Stimulated activated CD8-positive, alpha-beta memory T cell treated with anti-CD3 and anti-CD28 coated beads, Interleukin-12 subunit alpha, Interleukin-12 subunit beta, amount 100 ng/mL, for 24 hours (primary cell): ENCODE data around the gene PIAS1.
"Not testable (repeated sequence)": the region's sequence is repeated elsewhere in the genome, so short reads cannot be mapped to it uniquely, and the experiment has no call there.

ENCODE experiments used
- DNase-seq: peaks from one replicate; pipeline ENCODE4 v3.0.0-alpha.2; 2020; ENCODE audit errors: extremely low read depth

The PIAS1 gene

DNA sequence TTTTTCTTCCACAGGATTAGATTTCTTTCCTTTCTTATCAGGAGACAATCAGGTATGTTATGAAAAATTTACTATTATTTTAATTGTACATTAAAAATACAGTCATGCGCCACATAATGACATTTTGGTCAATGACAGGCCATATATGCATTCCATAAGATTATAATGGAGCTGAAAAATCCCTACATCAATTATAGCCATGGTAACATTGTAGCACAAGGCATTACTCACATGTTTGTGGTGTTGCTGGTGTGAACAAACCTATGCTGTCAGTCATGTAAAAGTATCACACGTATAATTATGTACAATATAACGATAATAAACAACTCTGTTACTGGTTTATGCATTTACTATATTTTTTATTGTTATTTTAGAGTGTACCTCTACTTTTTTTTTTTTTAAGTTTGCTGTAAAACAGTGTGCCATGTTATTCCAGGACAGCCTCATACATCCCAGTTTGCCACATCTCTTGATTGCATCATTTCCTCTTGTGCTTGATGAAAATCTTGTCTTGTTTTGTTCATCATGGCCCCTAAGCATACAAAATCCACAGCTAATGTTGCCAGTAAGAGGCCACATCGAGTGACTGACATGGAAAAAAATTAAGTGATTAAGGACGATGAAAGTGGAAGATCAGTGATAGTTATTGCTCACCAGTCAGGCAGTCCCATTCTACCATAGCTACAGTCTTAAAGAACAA is 129.7 kb downstream of the PIAS1 start:
- no peak for DNase-seq

DNA sequence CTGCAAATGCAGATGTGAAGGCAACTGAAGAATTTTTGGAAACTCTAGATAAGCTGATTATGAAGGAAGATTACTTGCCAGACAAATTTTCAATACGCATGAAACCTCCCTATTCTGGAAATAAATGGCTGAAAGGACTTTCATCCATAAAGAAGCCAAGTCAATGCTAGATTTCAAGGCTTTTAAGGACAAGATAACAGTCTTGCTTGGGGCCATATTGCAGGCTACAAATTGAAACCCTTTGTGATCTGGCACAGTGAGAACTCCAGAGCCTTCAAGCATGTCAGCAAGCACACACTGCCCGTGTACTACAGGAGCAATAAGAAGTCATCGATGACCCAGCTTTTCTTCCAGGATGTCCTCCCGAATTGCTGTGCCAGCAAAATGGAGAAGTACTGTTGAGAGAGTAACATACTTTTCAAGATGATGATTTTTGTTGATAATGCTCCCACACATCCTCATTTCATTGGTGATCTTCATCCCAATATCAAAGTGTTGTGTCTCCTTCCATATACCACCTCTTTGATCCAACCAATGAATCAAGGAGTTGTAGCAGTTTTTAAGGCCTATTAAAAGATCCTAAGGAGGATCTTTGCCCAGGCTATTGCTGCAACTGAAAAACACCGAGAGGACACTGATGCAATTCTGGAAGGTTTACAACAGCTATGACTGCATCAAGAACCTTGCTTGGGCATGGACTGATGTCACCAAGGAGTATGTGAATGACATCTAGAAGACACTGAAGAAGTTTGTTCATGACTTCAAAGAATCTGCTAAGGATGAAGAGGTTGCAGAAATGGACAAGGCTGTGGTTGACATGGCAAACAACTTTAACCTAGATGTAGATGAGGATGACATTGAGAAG is 130.7 kb downstream of the PIAS1 start:
- no peak for DNase-seq

- DNase-seq = no peak
Measured at GRCh38 chr15:68186671-68187397, 132.7 kb downstream of the PIAS1 start.

GRCh38 chr15:68187559-68187958 is 133.4 kb downstream of the PIAS1 start:
- no peak for DNase-seq

- no peak for DNase-seq
Measured at GRCh38 chr15:68188647-68189046, 134.5 kb downstream of the PIAS1 start.

- DNase-seq = no peak
Measured at GRCh38 chr15:68190048-68190447, 135.9 kb downstream of the PIAS1 start.

DNA sequence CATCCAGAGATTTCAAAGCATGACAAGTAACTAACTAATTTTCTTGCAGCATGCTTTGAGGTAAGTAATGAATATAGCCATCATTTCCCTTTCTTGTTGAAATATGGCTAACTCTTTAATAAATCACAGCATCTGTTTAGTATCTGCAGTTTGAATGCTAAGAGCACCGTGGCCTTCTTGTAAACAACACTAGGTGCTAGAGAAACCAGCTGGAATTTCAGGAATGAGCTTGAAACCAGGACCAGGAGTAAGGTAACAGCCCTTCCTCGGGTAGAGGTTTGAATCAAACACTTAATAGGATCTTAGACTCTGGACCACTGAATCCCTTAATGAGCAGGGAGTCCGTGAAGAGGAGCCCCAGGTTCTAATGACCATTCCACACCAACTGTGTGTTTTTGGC is 137.4 kb downstream of the PIAS1 start:
- DNase-seq = no peak

DNA sequence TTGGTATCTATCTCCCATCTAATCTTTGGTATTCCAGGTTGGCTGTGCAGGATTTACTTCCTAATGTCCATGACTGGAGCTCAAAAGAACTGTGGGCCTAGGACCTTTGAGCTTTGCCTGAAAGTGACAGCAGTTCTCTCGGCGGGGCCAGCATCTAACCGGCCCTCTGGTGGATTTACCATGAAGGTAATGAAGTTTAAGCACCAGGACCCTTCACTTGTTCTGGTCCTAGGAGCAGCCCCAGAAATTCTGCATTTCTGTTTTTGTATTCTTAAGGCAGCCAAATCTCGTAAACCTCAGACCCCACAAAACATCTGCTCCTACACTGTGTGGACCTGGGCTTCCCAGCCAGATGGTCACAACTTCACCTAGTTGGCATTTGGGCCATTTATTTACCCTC is 138.0 kb downstream of the PIAS1 start:
- no peak for DNase-seq

DNA sequence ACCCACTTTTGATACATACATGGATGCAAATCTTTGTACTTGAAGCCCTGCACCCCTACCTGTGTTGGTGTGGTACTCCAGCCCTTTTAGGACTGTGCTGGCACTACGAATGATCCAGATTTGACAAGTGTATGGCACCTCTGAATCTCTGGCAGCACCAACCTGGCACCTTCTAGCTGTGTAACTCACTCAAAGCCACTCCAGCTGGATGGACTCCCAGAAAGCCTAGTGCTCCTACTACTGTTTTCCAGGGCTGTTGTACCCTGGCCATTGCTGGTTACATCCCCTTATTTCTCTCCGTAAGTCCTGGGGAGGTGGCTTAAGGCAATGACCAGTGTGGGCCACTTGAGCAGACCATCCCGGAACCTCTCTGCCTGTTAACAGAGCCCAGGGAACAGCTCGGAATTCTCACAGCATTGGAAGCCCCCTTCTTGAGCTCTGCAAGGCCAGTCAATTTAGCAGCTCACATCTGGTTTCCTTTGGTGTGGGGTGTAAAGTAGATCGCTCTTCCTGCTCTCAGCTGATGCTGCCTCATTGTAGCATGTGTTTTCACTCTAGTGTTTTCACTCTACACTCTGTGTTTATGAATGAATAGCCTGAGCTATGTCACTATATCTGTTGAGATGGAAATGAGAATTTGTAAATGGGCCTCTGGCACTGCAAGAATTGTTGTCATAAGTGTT is 138.8 kb downstream of the PIAS1 start:
- no peak for DNase-seq

DNA sequence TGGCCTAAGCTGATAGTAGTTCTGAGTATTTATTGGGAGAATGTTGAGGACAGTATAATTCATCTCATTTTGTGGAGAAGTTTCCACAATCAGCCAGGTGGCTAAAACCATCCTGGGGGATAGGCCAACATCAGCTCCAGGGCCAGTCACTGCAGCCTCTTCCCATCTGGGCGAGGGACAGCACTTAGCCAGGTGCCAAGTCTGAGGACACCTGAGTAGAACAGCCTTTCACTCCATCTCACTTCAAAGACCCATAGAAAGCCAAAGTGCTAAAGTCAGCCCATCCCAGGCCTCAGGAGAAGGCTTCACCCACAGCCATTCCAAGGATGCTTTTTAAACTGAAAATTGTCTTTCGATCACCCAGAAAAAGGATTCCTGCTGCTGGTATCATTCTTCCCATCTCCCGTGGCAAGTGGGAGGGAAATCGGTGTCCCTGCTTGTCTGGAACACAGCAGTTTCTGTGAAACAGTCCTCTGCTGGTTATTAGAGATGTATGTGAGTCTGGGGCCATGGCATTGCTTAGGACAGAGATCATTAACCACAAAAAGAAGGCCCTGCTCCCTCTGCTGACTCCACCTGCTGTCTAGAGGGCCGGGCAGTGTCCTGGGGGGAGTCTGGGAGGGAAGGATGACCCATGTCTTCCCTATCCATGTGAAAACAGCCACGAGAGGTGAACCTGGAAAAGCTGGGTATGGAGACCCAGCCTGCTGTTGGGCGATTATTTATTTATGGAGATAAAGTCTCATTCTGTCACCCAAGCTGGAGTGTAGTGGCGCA is 141.4 kb downstream of the PIAS1 start:
- DNase-seq = no peak

DNA sequence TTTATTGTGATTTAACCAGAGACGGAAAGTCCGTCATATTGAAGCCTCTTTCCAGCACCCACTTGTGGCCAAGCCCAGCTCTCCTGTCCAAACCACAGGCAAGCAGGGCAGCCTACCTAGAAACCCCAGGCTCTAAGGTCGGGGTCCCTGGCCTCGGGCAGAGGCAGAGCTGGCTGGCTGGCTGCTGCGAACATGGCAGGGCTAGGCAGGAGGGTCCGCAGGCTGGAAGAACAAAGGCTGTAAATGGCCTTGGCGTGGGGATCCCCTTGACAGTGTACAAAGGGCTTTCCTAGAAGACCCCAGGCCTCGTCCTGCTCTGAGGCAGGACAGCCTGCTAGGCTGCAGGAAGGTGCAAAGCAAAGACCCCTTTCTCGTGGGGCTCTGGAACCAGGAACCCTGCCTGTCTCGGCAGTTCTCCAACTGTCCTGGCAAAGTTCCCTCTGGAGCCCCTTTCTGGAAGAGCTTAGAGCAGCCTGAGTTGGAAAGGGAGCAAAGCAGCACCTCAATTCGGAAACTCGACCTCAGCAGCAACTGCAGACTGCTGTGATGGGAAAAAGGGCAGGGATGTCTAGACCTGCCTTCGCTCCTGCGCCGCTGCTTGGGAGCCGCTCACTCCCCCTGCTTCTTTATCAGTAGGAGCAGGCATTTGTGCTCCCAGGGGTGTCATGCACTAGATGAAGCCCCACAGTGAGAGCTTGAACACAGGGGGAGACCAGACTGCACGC is 142.5 kb downstream of the PIAS1 start:
- no peak for DNase-seq

DNA sequence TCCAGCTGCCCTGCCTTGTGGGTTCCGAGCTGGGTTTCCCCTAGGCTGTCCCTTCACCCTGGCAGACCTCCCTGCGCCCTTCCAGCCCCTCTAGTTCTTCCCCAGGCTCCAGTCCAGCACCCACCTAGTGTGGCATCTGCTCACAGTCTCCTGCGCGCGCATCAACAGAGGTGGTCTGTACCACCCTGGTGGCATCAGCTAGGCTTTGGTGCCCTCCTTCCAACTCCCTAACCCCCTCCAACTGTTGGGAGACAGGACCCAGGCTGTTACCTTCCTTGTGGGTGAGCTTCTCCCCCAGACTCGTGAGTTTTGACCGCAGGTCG is 143.0 kb downstream of the PIAS1 start:
- DNase-seq = no peak

GRCh38 chr15:68197661-68198437 is 143.7 kb downstream of the PIAS1 start:
- DNase-seq = no peak

GRCh38 chr15:68199340-68199739 is 145.2 kb downstream of the PIAS1 start:
- DNase-seq = no peak

DNA sequence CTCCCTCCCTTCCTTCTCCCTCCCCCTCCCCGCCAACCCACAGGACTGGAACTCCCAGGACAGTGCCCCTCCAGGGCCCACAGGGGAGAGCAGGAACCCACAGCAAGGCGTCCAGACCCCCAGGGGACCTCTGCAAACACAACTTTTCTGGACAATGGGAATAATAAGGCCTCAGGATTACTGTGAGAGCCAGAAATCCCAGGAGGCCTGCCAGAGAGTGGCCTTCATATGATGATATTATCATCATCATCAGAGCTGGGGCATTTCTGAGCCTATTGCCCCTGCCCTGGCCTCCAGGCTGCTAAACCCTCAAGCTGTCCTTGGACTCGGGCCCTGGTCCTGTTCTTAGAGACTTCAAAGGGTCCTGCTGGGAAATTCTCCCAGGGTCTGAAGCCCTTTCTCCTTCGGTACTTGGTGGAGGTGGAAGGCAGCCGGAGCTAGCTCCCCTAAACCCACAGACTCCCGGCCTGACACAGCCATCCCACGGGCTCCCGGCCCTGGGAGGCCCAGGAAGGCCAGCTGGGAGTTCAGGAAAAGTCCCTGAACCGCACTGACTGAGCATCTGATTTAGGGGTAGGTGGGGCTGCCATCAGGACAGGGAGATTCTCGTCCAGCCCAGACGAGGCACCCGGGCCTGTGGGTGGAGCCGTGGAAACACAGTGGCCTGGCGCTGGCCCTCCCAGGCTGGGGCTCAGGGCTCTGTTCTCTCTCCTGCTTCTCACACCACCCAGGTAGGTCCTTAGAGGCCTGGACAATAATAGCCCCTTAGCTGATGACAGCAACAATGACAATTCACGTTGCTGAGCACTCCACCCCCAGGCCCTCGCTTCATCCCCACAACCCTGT is 146.1 kb downstream of the PIAS1 start:
- DNase-seq = no peak

GRCh38 chr15:68201153-68201878 is 147.2 kb downstream of the PIAS1 start:
- no peak for DNase-seq

DNA sequence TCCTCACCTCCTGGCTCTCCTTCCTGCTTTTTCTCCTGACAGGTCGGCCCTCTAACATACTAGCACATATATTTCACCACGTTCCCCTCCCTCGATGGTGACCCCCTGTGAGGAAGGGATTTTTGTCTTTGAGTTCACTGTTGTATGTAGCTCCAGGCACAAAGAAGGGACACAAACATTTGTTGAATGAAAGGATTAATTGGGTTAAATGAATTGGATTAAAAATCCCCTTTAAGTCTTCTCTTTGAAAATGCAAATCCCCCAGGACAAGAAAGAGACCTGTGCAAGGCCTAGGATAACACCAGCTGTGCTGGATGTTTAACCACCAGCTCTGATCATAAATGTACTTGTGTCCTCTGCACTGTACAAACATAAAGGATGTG is 147.8 kb downstream of the PIAS1 start:
- DNase-seq = no peak

GRCh38 chr15:68202994-68203393 is 148.9 kb downstream of the PIAS1 start:
- DNase-seq = not testable (repeated sequence)
